BJ (cell line): ENCODE measurements around the gene TFEB. TPM values are rescaled to one million over a fixed set of nuclear protein-coding genes. Genes with fewer than 3 reads are reported as not detected.

Source experiments
- CTCF ChIA-PET: fragments of 350-600 bp; formaldehyde crosslinking; extraction: SDS; loops from one replicate; lab custom pipeline; 2021; ENCODE audit warnings: antibody characterized with exemption, inconsistent platforms; lab: Yijun Ruan, JAX
- POLR2A ChIA-PET: fragments of 300-600 bp; sonication (Branson Sonifier 250); formaldehyde crosslinking; extraction: SDS; loops from one replicate; lab custom pipeline; 2021; ENCODE audit warnings: antibody characterized with exemption; lab: Charles Lee
- DNase-seq: peaks from one replicate; pipeline ENCODE4 v3.0.0-alpha.2; 2011; ENCODE audit warnings: low read depth
- H3K27me3 ChIP-seq: 2 replicates; pipeline ENCODE4 v1.6.0; 2011; ENCODE audit warnings: low read length; ENCODE audit not compliant: control insufficient read depth, insufficient read depth
- H3K36me3 ChIP-seq: 2 replicates; pipeline ENCODE4 v1.5.1; 2011; ENCODE audit warnings: low read length; ENCODE audit not compliant: control insufficient read depth, insufficient read depth
- H3K4me3 ChIP-seq: 2 replicates; pipeline ENCODE4 v1.5.1; 2011; ENCODE audit warnings: low read depth, mild to moderate bottlenecking, control low read depth, low read length
- CTCF ChIP-seq: IDR thresholded peaks from 2 replicates; pipeline ENCODE4 v1.5.1; 2011; ENCODE audit warnings: low read depth, mild to moderate bottlenecking, control low read depth, inconsistent platforms, low read length, moderate library complexity; ENCODE audit not compliant: insufficient read depth
- polyA plus RNA-seq: library from polyadenylated mRNA; depleted of rRNA; stranded (reverse); fragments of >200 nt; gene quantifications from 2 replicates; pipeline ENCODE4 v1.2.3, GENCODE V29; 2011

The TFEB gene
- polyA plus RNA-seq, 1 experiment: 21.9 TPM

- no peak for TF ChIP-seq CTCF
- no peak for DNase-seq
- ChIA-PET POLR2A (no interaction called here), CTCF (interaction anchor here (0.6 kb wide), 1 partner anchor 9 kb away, joined by 3 read pairs; no protein-coding TSS in a partner anchor)
- Histone ChIP-seq H3K27me3 (peaks cover 3% of the 10 kb centered on the region; the same call in 1 of the 2 replicates), H3K4me3 (no peak overlapping the region), H3K36me3 (no peaks in the 10 kb centered on the region)
Measured at GRCh38 chr6:41743406-41744235, 8.2 kb upstream of the TFEB start.

- ChIA-PET POLR2A (no interaction called here), CTCF (interaction anchor here (1.1 kb wide), 2 partner anchors 12 to 34 kb away, joined by 3 to 5 read pairs; no protein-coding TSS in a partner anchor)
- 0 out of 2 replicates have a peak, but pooled peaks cover 1% of the 10 kb centered on the region for H3K27me3 ChIP-seq
- H3K36me3 ChIP-seq: no peaks in the 10 kb centered on the region
- H3K4me3 ChIP-seq: no peak overlapping the region
- DNase-seq: no peak
- TF ChIP-seq CTCF: no peak
Measured at GRCh38 chr6:41741625-41742490, 6.5 kb upstream of the TFEB start.

GRCh38 chr6:41740366-41741162 is 5.2 kb upstream of the TFEB start:
- POLR2A ChIA-PET: no interaction called here

GRCh38 chr6:41739041-41739440 is 3.6 kb upstream of the TFEB start:
- CTCF ChIA-PET: interaction anchor here (1.1 kb wide), 2 partner anchors 12 to 48 kb away, joined by 3 read pairs; no protein-coding TSS in a partner anchor
- no peak for TF ChIP-seq CTCF
- DNase-seq: no peak

More at GRCh38 chr6:41740366-41741162, 5.2 kb upstream of the TFEB start:
- CTCF ChIA-PET: interaction anchor here (1.1 kb wide), 1 partner anchor 13 kb away, joined by 3 read pairs; no protein-coding TSS in a partner anchor
- DNase-seq: no peak
- Histone ChIP-seq H3K4me3 (no peak overlapping the region), H3K27me3 (peaks cover 1% of the 10 kb centered on the region; the same call in 1 of the 2 replicates), H3K36me3 (no peaks in the 10 kb centered on the region)
- no peak for TF ChIP-seq CTCF

More at GRCh38 chr6:41739041-41739440, 3.6 kb upstream of the TFEB start:
- Histone ChIP-seq H3K4me3 (no peak overlapping the region), H3K36me3 (no peaks in the 10 kb centered on the region), H3K27me3 (no peaks in the 10 kb centered on the region; the same call in 1 of the 2 replicates)
- POLR2A ChIA-PET: no interaction called here
